ENCODE data around the gene KCNG2.

Gene KCNG2

DNA sequence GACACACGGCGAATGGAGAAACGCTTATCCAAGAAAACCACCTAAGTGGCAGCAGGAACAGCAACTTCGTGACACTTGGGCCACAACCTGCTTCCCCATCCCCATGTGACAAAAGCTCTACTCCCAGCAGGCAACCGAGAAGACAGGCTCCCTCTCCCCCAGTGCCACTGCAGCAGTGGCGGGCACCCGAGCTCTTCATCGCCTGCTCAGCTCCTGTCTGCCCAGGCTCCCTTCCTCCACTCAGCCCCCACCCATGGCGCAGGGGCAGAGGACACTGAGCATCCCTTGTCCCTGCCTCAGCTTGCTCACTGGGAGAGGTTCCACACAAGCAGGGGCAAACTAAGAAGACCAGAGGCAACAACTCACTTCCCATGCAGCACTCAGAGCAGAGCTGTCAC, 130.8 kb downstream of the KCNG2 start:
- DNase-seq, result no peak

DNA sequence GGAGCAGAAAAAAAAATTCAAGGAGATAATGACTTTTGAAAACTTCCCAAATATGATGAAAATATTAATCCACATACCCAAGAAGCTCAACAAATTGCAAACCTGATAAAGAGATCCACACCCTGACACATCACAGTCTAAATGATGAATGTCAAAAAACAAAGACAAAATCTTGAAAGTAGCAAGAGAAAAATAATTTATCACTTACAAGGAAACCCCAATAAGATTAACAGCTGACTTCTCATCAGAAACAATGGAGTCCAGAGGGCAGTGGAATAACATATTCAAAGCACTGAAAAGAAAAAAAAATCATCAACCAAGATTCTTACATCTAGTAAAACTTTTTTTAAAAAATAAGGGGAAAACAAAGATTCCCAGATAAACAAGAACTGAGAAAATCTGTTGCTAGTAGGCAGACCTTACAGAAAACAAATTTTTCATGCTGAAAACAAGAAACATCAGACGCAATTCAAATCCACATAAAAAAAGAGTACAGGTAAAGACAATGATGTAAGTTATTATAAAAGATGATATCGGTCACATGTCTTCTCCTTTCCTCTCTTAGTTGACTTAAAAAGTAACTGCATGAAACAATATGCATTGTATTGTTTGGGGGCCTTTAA, 132.4 kb downstream of the KCNG2 start:
- DNase-seq, result no peak

- DNase-seq, result no peak
Measured at GRCh38 chr18:79931475-79931874, 133.7 kb downstream of the KCNG2 start.

DNA sequence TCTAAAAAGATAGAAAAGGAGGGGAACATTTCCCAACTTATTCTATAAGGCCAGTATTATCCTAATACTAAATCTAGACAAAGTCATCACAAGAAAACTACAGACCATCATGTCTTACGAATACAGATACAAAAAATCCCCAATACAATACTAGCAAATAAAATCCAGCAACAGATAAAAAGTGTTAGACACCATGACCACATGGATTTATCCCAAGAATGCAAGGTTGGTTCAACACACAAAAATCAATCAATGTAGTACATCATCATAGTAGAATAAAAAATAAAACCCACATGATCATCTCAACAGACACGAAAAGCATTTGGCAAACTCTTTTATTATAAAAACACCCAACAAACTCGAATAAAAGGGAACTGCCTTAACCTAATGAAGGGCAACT, 135.2 kb downstream of the KCNG2 start:
- no peak for DNase-seq

GRCh38 chr18:79933765-79934164, 136.0 kb downstream of the KCNG2 start:
- no peak for DNase-seq

- DNase-seq, result no peak
Measured at GRCh38 chr18:79934311-79935097, 136.8 kb downstream of the KCNG2 start.

- no peak for DNase-seq
Measured at GRCh38 chr18:79935098-79935480, 137.4 kb downstream of the KCNG2 start.

GRCh38 chr18:79935499-79935898, 137.8 kb downstream of the KCNG2 start:
- no peak for DNase-seq

- DNase-seq, result no peak
Measured at GRCh38 chr18:79935925-79936324, 138.2 kb downstream of the KCNG2 start.

GRCh38 chr18:79936641-79937040, 138.9 kb downstream of the KCNG2 start:
- no peak for DNase-seq

DNA sequence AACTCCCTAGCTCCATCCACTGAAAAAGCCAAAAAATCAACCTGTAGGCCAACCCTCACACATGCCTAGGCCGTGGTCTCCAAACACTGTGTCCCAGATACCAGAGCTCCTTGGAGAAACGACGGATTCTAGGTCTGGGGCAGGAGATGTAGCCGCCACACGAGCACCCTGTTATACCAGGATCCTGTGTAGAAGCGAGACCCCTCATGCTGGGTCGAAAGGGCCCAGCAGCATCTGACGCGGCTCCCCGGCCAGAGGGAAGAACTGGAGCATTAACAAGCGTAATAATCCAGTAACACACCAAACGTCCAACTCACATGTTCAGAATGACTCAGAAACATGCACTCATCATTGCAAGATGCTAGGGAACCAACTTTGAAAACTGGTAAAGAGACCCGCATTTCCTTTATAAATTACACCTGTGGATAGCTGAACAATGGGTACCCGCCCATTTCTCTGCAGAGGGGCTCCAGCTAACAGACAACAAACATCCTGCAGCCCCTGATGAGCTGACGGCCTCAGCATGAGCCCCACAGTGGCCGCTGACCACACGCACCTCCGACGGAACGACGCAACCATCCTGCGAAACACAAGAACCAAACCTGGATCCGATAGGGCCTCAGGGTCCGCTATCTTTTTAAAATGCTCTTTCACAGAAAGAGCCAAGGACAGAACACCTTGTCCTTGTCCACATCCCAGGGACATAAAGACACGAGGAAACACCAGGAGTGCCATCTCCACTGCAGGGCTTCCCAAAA, 139.5 kb downstream of the KCNG2 start:
- no peak for DNase-seq

DNA sequence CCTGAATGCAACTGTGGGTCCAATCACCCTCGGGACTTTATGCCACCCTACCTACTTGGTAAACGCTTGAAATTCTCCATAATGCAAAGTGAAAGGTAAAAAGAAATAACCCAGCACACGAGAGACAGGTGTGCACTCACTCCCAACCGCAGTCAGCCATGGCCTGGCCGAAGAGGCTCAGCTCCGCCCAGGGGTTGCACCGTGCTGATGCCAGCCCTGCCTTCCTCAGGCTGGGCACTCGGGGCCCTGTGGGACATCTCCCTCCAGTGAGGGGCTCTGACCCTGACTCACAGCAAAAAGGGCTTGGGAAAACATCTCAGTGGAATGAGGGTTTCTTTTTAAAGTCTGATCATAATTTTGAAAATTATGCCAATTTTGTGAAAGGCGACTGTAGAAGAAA, 140.5 kb downstream of the KCNG2 start:
- DNase-seq, result no peak

DNA sequence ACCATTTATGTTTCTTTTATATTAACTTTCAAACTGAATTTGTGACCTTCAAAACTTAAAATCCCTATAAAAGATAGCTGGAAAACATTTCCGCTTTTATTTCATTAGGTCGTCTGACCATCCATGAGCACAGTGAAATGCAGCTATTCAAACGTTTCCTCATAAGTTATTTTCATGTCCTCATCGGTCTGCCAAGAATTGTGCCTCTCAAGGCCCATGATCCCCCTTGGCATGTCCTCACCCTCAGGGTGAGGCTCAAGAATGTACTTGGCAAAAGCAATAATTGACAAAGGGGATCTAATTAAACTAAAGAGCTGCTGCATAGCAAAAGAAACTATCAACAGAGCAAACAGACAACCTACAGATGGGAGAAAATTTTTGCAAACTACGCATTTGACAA, 141.4 kb downstream of the KCNG2 start:
- DNase-seq, result no peak

DNA sequence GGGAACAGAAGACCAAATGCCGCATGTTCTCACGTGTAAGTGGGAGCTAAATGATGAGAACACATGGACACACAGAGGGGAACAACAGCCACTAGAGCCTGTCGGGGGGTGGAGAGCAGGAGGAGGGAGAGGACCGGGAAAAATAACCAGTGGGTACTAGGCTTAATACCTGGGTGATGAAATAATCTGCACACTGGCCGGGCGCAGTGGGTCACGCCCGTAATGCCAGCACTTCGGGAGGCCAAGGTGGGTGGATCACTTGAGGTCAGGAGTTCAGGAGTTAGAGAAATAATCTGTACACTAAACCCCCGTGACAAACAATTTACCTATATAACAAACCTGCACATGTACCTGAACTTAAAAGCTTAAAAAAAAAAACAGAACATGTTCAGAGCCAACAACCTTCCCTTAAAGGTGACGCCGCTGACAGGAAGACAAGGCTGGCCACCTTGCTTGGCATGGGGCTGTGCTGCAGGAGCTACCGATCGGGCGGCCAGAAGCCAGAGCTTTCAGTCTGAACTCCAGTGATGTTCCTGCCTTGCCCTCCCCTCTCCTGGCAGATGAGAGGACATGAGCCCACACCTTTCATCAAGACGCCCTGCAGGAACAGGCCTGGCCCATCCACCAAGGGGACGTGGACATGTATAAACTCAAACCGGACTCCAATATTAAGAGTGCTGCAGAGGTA, 142.5 kb downstream of the KCNG2 start:
- no peak for DNase-seq

- DNase-seq, result no peak
Measured at GRCh38 chr18:79940814-79941472, 143.2 kb downstream of the KCNG2 start.

DNA sequence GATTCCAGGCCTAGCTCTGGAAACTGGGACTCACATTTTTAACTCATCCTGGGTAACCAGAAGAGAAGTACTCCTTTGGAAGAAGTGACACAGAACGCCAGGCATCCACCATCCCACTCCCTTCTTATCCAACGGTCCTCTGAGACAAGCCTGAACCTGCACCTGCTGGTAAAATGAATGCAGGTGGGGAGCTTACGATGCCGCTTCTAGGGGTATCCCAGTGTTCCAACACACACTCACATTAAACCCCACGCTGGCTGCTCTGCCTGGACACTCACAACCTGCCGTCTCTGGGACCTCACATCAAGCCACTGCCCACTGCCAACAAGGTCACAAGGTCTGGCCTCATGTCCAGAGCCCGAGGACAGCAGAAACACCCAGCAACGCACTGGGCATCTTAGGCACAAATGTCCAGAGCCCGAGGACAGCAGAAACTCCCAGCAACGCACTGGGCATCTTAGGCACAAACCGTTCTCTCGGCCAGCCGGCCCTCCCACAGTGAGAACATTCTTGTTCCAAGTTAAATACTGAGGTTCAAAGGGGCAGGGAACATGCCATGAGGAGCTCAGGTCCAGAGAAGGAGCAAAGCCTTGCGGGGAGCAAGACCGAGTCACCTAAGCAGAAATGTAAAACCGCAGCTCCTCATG, 143.9 kb downstream of the KCNG2 start:
- no peak for DNase-seq

DNA sequence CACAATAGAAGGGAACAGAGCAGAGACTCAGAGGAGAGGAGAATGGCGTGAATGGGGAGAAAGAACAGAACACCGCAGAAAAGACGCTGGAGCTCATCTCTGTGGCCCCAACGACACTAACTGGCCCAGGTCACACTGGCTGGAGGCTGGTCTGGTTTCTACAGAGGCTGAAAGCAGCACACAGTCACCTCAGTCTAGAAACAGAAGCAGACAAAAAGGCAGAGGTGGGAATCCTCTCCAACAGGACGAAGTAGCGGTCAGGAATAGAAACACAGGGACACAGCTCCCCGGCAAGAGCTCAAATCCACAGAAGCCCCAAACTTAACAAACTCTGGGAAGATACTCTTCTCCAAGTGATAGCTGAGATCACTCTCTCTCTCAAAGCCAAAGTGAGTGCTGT, 144.5 kb downstream of the KCNG2 start:
- DNase-seq, result no peak

DNA sequence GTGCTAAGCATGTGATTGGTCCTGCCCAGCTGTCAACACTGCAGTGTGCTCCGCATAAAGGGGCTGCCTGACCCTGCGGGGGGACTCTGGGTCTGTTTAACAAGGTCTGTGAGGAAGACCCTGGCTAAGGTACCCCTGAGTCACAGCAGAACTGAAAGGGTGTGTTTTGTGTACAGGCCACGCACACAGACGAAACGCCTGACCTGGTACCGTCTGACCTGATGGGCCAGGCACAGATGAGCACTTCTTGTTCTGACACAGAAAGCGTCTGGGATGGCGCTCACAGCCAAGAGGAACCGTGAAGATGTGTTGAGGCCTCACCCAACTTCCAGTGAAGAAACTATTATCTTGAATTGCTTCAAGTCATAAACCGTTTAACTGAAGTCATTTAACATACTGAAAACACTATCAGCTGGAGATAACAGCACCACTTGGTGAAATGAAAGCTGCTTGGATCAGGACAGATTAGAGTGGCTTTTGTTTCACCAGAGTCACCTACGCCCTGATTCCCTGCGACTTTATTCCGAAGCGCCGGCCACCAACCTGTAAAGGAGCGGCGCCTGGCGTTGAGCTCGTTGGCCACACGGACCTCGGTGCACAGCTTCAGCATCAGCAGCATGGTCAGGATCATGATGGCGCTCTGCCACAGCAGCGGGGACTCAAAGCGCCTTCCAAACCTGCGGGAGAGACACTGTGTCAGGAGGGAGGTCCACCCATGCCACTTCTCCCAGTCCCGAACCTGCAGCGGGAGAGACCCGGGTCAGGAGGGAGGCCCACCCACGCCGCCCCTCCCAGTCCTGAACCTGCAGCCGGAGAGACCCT, 145.3 kb downstream of the KCNG2 start:
- no peak for DNase-seq

GRCh38 chr18:79943608-79944125, 145.9 kb downstream of the KCNG2 start:
- DNase-seq, result no peak

DNA sequence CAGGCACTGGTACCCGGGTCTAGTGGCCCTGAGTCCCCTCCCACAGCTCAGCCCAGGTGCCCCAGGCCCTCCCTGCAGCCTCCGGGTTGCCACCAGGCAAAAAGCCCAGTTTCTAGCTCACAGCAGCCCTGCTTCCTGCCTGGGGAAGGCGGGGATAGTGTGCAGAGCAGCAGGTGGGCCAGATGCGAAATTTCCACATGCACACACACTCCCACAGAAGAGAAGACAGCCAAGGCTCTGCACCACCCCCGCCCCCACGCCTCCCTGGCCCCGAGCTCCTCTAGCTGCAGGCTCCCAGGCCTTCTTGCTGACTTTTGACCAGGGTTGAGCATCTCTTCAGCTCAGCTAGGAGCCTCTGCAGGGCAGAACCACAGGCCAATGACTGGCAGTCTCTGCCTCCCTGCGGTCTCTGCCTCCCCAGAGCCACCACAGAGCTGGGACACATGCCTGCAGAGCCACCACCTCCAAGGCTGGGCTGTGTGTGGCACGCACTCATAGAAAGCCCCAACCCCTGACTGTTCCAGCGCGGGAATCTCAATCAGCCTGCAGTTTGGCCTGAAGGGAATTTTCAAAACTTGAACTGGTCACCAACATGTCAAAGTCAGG, 146.5 kb downstream of the KCNG2 start:
- DNase-seq, result no peak

GRCh38 chr18:79944746-79945117, 147.0 kb downstream of the KCNG2 start:
- DNase-seq, result no peak

All from NK-92 treated with Interleukin-12 subunit alpha and Interleukin-12 subunit beta, amount 100 ng/mL, for 24 hours (cell line).